SK-N-SH treated with all-trans-retinoic acid at 6 μM for 48 hours (cell line): ENCODE data around the gene ALG8.
A peak's percentile ranks its signal among the peaks of the same experiment; 100 is the strongest.

Source experiments
- ATAC-seq: fragments of 200-7000 bp; cut with Tn5 transposase; 3 replicates; pipeline ENCODE4 v1.9.1; 2020; ENCODE audit warnings: mild to moderate bottlenecking, moderate library complexity
- BACH2 ChIP-seq: fragments of 250-450 bp; sonication (Bioruptor Pico); IDR thresholded peaks from 2 replicates; pipeline ENCODE4 v1.9.0; 2021; ENCODE audit warnings: mild to moderate bottlenecking, borderline replicate concordance
- CREB5 ChIP-seq: fragments of 250-450 bp; sonication (Bioruptor Pico); IDR thresholded peaks from 2 replicates; pipeline ENCODE4 v1.5.1; 2020; ENCODE audit warnings: low read depth, mild to moderate bottlenecking, moderate library complexity
- CSDC2 ChIP-seq: fragments of 250-450 bp; sonication (Bioruptor Pico); IDR thresholded peaks from 2 replicates; pipeline ENCODE4 v1.5.0; 2020; ENCODE audit warnings: mild to moderate bottlenecking, moderate library complexity
- CSRNP3 ChIP-seq: fragments of 250-450 bp; sonication (Bioruptor Pico); IDR thresholded peaks from 2 replicates; pipeline ENCODE4 v1.5.1; 2021; ENCODE audit warnings: mild to moderate bottlenecking, moderate library complexity
- ESRRG ChIP-seq: fragments of 250-450 bp; sonication (Bioruptor Pico); IDR thresholded peaks from 2 replicates; pipeline ENCODE4 v1.6.1; 2021; ENCODE audit warnings: mild to moderate bottlenecking
- GLIS3 ChIP-seq: fragments of 250-450 bp; sonication (Bioruptor Pico); IDR thresholded peaks from 2 replicates; pipeline ENCODE4 v1.5.0; 2020; ENCODE audit warnings: mild to moderate bottlenecking, moderate library complexity
- ISL1 ChIP-seq: fragments of 250-450 bp; sonication (Bioruptor Pico); IDR thresholded peaks from 2 replicates; pipeline ENCODE4 v2.1.2; 2022; ENCODE audit warnings: mild to moderate bottlenecking, moderate library complexity
- PATZ1 ChIP-seq: fragments of 250-450 bp; sonication (Bioruptor Pico); IDR thresholded peaks from 2 replicates; pipeline ENCODE4 v1.8.0; 2020; ENCODE audit warnings: mild to moderate bottlenecking, moderate library complexity, borderline replicate concordance
- PPARA ChIP-seq: fragments of 250-450 bp; sonication (Bioruptor Pico); IDR thresholded peaks from 2 replicates; pipeline ENCODE4 v1.5.0; 2020; ENCODE audit warnings: mild to moderate bottlenecking, borderline replicate concordance
- RARB ChIP-seq: fragments of 250-450 bp; sonication (Bioruptor Pico); IDR thresholded peaks from 2 replicates; pipeline ENCODE4 v1.8.0; 2021; ENCODE audit warnings: mild to moderate bottlenecking, moderate library complexity
- SNAI2 ChIP-seq: fragments of 250-450 bp; sonication (Bioruptor Pico); IDR thresholded peaks from 2 replicates; pipeline ENCODE4 v1.5.0; 2020; ENCODE audit warnings: mild to moderate bottlenecking, moderate library complexity
- TCF4 ChIP-seq: fragments of 250-450 bp; sonication (Bioruptor Pico); IDR thresholded peaks from 2 replicates; pipeline ENCODE4 v1.8.0; 2021; ENCODE audit warnings: mild to moderate bottlenecking, moderate library complexity, borderline replicate concordance
- TOX ChIP-seq: fragments of 250-450 bp; sonication (Bioruptor Pico); IDR thresholded peaks from 2 replicates; pipeline ENCODE4 v1.8.0; 2021; ENCODE audit warnings: mild to moderate bottlenecking, moderate library complexity, borderline replicate concordance
- ZFP3 ChIP-seq: fragments of 250-450 bp; sonication (Bioruptor Pico); IDR thresholded peaks from 2 replicates; pipeline ENCODE4 v1.5.0; 2020; ENCODE audit warnings: mild to moderate bottlenecking, moderate library complexity
- ZFP30 ChIP-seq: fragments of 450-650 bp; formaldehyde crosslinking; IDR thresholded peaks from 2 replicates; pipeline ENCODE4 v1.5.0; 2022; ENCODE audit warnings: mild to moderate bottlenecking, moderate library complexity
- ZNF565 ChIP-seq: fragments of 450-650 bp; formaldehyde crosslinking; conservative IDR thresholded peaks from 2 replicates; pipeline ENCODE4 v1.5.0; 2020; ENCODE audit warnings: low read depth, mild to moderate bottlenecking, moderate library complexity
- ZNF70 ChIP-seq: fragments of 450-650 bp; formaldehyde crosslinking; IDR thresholded peaks from 2 replicates; pipeline ENCODE4 v1.5.0; 2020; ENCODE audit warnings: mild to moderate bottlenecking, moderate library complexity
- ZNF8 ChIP-seq: fragments of 450-650 bp; formaldehyde crosslinking; IDR thresholded peaks from 2 replicates; pipeline ENCODE4 v1.5.0; 2020; ENCODE audit warnings: mild to moderate bottlenecking, moderate library complexity

Gene ALG8

GRCh38 chr11:78170874-78171549, 31.6 kb upstream of the ALG8 start:
- TF ChIP-seq RARB = no peak
- TF ChIP-seq GLIS3 (CRISPR knock-in tag) = no peak
- no peak for TF ChIP-seq TOX (CRISPR knock-in tag)
- TF ChIP-seq CSRNP3 (CRISPR knock-in tag) = no peak
- TF ChIP-seq CREB5 (CRISPR knock-in tag) = no peak
- no peak for TF ChIP-seq BACH2
- no peak for TF ChIP-seq ZNF565 (CRISPR knock-in tag)
- TF ChIP-seq SNAI2 (CRISPR knock-in tag) = no peak
- TF ChIP-seq TCF4 (CRISPR knock-in tag) = no peak
- no peak for TF ChIP-seq CSDC2 (CRISPR knock-in tag)
- no peak for TF ChIP-seq ZFP3 (CRISPR knock-in tag)
- no peak for TF ChIP-seq ZFP30 (CRISPR knock-in tag)
- no peak for ATAC-seq

- TF ChIP-seq ESRRG (CRISPR knock-in tag) (no peak), PATZ1 (CRISPR knock-in tag) (no peak)
- no peak for ATAC-seq
These were observed 31.0 kb upstream of the ALG8 start for GRCh38 chr11:78170413-78170812.

GRCh38 chr11:78168539-78169477, 29.4 kb upstream of the ALG8 start:
- ATAC-seq = peak; percentile 42
- TF ChIP-seq ZNF565 (CRISPR knock-in tag) = no peak
- peak; percentile 47 for TF ChIP-seq ISL1 (CRISPR knock-in tag)
- no peak for TF ChIP-seq ZFP3 (CRISPR knock-in tag)
- 0 out of 2 replicates have a peak, but pooled peaks have one; percentile 25 for TF ChIP-seq CREB5 (CRISPR knock-in tag)

- ATAC-seq = 0 out of 3 replicates have a peak, but pooled peaks have one; percentile 12
- TF ChIP-seq GLIS3 (CRISPR knock-in tag) (0 out of 2 replicates have a peak, but pooled peaks have one; percentile 30), CSDC2 (CRISPR knock-in tag) (peak; percentile 22; the same call in 1 of the 2 replicates), ESRRG (CRISPR knock-in tag) (no peak), PPARA (CRISPR knock-in tag) (no peak), ISL1 (CRISPR knock-in tag) (peak; percentile 25; the same call in 1 of the 2 replicates), SNAI2 (CRISPR knock-in tag) (peak; percentile 82)
These were observed 27.5 kb upstream of the ALG8 start for GRCh38 chr11:78166855-78167469.

GRCh38 chr11:78164471-78164870, 25.0 kb upstream of the ALG8 start:
- no peak for ATAC-seq
- TF ChIP-seq ZNF70 (CRISPR knock-in tag) (no peak), ZNF8 (CRISPR knock-in tag) (no peak), ZNF565 (CRISPR knock-in tag) (no peak)
